HCT116 (cell line): ENCODE data around the gene NNT.

Source experiments
- CEBPB ChIP-seq: IDR thresholded peaks from 2 replicates; pipeline ENCODE4 v1.6.1; 2012; ENCODE audit warnings: low read depth
- CTCF ChIP-seq, 3 experiments: fragments of 200-600 bp in 1 of 3; sonication (generic) in 1 of 3; IDR thresholded peaks in 2 of 3; conservative IDR thresholded peaks in 1 of 3; 2 replicates each; pipeline ENCODE4 v1.5.1; 2012 to 2017; ENCODE audit warnings: low read depth in 2 of 3, low read length in 2 of 3, antibody characterized with exemption in 1 of 3, borderline replicate concordance in 1 of 3, control low read depth in 1 of 3, mild to moderate bottlenecking in 1 of 3, mixed read lengths in 1 of 3, mixed run types in 1 of 3, moderate library complexity in 1 of 3; ENCODE audit not compliant: insufficient read depth in 1 of 3
- EGR1 ChIP-seq: IDR thresholded peaks from 2 replicates; pipeline ENCODE4 v1.6.1; 2012; ENCODE audit warnings: low read depth
- EZH2 ChIP-seq: fragments of 200-600 bp; sonication (generic); IDR thresholded peaks from 2 replicates; pipeline ENCODE4 v1.6.1; 2017; ENCODE audit warnings: antibody characterized with exemption, mixed run types
- JUND ChIP-seq: IDR thresholded peaks from 2 replicates; pipeline ENCODE4 v1.6.1; 2012
- MAX ChIP-seq: IDR thresholded peaks from 2 replicates; pipeline ENCODE4 v1.6.1; 2012
- POLR2A ChIP-seq: IDR thresholded peaks from 2 replicates; pipeline ENCODE4 v1.7.0; 2011; ENCODE audit warnings: borderline replicate concordance; ENCODE audit not compliant: insufficient read depth, insufficient read length; ENCODE audit errors: extremely low read depth
- POLR2AphosphoS5 ChIP-seq: IDR thresholded peaks from 2 replicates; pipeline ENCODE4 v1.6.1; 2011; ENCODE audit warnings: mild to moderate bottlenecking, low read depth, low read length, moderate library complexity
- REST ChIP-seq: IDR thresholded peaks from 2 replicates; pipeline ENCODE4 v1.6.1; 2012; ENCODE audit warnings: low read depth
- SIN3A ChIP-seq: IDR thresholded peaks from 2 replicates; pipeline ENCODE4 v1.6.1; 2012; ENCODE audit warnings: low read depth
- SP1 ChIP-seq: IDR thresholded peaks from 2 replicates; pipeline ENCODE4 v1.6.1; 2012; ENCODE audit warnings: low read depth

- TF ChIP-seq POLR2AphosphoS5 = no peak
- TF ChIP-seq POLR2A = no peak
- TF ChIP-seq EZH2 = no peak
- no peak for TF ChIP-seq REST
- TF ChIP-seq SIN3A = no peak
- no peak for TF ChIP-seq CEBPB
- no peak for TF ChIP-seq CTCF (IDR thresholded peaks at IDR 0.05 in 2 of 3, conservative IDR thresholded peaks at IDR 0.05 in 1 of 3; ENCODE audit: borderline replicate concordance in 1 of 3, insufficient read depth in 1 of 3, low read depth in 2 of 3, low read length in 2 of 3)
- no peak for TF ChIP-seq JUND
- no peak for TF ChIP-seq SP1
- TF ChIP-seq EGR1 = no peak
- no peak for TF ChIP-seq MAX
Measured at GRCh38 chr5:43711496-43711895, 108.5 kb downstream of the NNT start.
